ENCODE data around the gene DUSP15. TPM values are rescaled to one million over a fixed set of nuclear protein-coding genes. Genes with fewer than 3 reads are reported as not detected.

The DUSP15 gene
- total RNA-seq, 1 experiment from 2014 or later: not detected

GRCh38 chr20:31901615-31902014 is 31.3 kb upstream of the DUSP15 start:
- intact Hi-C loops (cut with micrococcal nuclease): no loop called here
- Histone ChIP-seq H4K20me1 (ENCODE audit: insufficient read depth) (no peaks in the 10 kb centered on the region), H3K4me2 (ENCODE audit: low read length) (no peak overlapping the region), H3K9me3 (ENCODE audit: control insufficient read depth in 1 of 2, insufficient read depth in 1 of 2, low read depth in 1 of 2, low read length in 2 of 2) (no peaks in the 10 kb centered on the region), H3K27me3 (ENCODE audit: insufficient read depth, low read length) (no peaks in the 10 kb centered on the region), H3K9ac (ENCODE audit: low read length) (no peak overlapping the region), H3K4me3 (replicated peaks in 1 of 2; ENCODE audit: low read depth in 1 of 2, low read length in 2 of 2) (no peak overlapping the region), H3K9me2 (ENCODE audit: insufficient read depth) (no peaks in the 10 kb centered on the region), H3K27ac (ENCODE audit: low read depth, low read length) (no peak overlapping the region), H3K4me1 (ENCODE audit: control insufficient read depth in 1 of 2, insufficient read depth in 2 of 2, low read length in 2 of 2) (no peaks in the 10 kb centered on the region), H3K36me3 (ENCODE audit: control insufficient read depth in 1 of 2, insufficient read depth in 2 of 2, low read length in 2 of 2) (no peaks in the 10 kb centered on the region), H3K79me2 (ENCODE audit: insufficient read depth, low read length) (no peaks in the 10 kb centered on the region), H2AFZ (ENCODE audit: low read depth, low read length, poor library complexity, severe bottlenecking) (no peak overlapping the region)
- no TSS peak for BruUV-seq (replicated peaks)
- ATAC-seq: no peak
- ChIA-PET CTCF (no interaction called here), RAD21 (ENCODE audit: low non-redundant PET in 1 of 2, low total read pairs in 2 of 2, uncharacterized antibody in 2 of 2, unreplicated experiment in 2 of 2) (no interaction called here), POLR2A (no interaction called here)
- TF ChIP-seq YY1 (IDR thresholded peaks at IDR 0.05; ENCODE audit: extremely low read depth, insufficient replicate concordance, low read depth, low read length): no peak
- TF ChIP-seq CBX3 (IDR thresholded peaks at IDR 0.05; ENCODE audit: low read depth): no peak
- no peak for TF ChIP-seq MAX (IDR thresholded peaks at IDR 0.05)
- no peak for TF ChIP-seq EZH2phosphoT487 (IDR thresholded peaks at IDR 0.05; ENCODE audit: borderline replicate concordance)
- no peak for TF ChIP-seq ATF3 (IDR thresholded peaks at IDR 0.05)
- no peak for DNase-seq (ENCODE audit: low read depth, low spot score)

- H3K9me2 ChIP-seq (ENCODE audit: insufficient read depth): no peaks in the 10 kb centered on the region
- H3K36me3 ChIP-seq (ENCODE audit: control insufficient read depth in 1 of 2, insufficient read depth in 2 of 2, low read length in 2 of 2): no peaks in the 10 kb centered on the region
- intact Hi-C loops (cut with micrococcal nuclease): no loop called here
- BruUV-seq (replicated peaks): no TSS peak
- H2AFZ ChIP-seq (ENCODE audit: low read depth, low read length, poor library complexity, severe bottlenecking): no peak overlapping the region
- H3K9me3 ChIP-seq (ENCODE audit: control insufficient read depth in 1 of 2, insufficient read depth in 1 of 2, low read depth in 1 of 2, low read length in 2 of 2): no peaks in the 10 kb centered on the region
- ATAC-seq (no peak), DNase-seq (ENCODE audit: low read depth, low spot score) (no peak)
- no peak overlapping the region for H3K9ac ChIP-seq (ENCODE audit: low read length)
- no peak overlapping the region for H3K27ac ChIP-seq (ENCODE audit: low read depth, low read length)
- no peaks in the 10 kb centered on the region for H3K27me3 ChIP-seq (ENCODE audit: insufficient read depth, low read length)
- no peak overlapping the region for H3K4me3 ChIP-seq (replicated peaks in 1 of 2; ENCODE audit: low read depth in 1 of 2, low read length in 2 of 2)
- RAD21 ChIA-PET (ENCODE audit: low non-redundant PET in 1 of 2, low total read pairs in 2 of 2, uncharacterized antibody in 2 of 2, unreplicated experiment in 2 of 2): no interaction called here
- no peaks in the 10 kb centered on the region for H4K20me1 ChIP-seq (ENCODE audit: insufficient read depth)
- H3K79me2 ChIP-seq (ENCODE audit: insufficient read depth, low read length): no peaks in the 10 kb centered on the region
- H3K4me1 ChIP-seq (ENCODE audit: control insufficient read depth in 1 of 2, insufficient read depth in 2 of 2, low read length in 2 of 2): no peaks in the 10 kb centered on the region
- H3K4me2 ChIP-seq (ENCODE audit: low read length): no peak overlapping the region
- CTCF ChIA-PET: interaction anchor here (0.6 kb wide), 1 partner anchor 44 kb away, joined by 6 read pairs; no protein-coding TSS in a partner anchor
- POLR2A ChIA-PET: no interaction called here
- TF ChIP-seq ZFX (IDR thresholded peaks at IDR 0.05): no peak
- TF ChIP-seq ZBTB33 (IDR thresholded peaks at IDR 0.05; ENCODE audit: extremely low read depth, insufficient replicate concordance, low read length): no peak
- no peak for TF ChIP-seq TCF7L2 (IDR thresholded peaks at IDR 0.05; ENCODE audit: borderline replicate concordance, extremely low read depth, insufficient read depth, insufficient read length)
- TF ChIP-seq SIN3A (IDR thresholded peaks at IDR 0.05; ENCODE audit: low read depth): no peak
- TF ChIP-seq REST (IDR thresholded peaks at IDR 0.05; ENCODE audit: low read depth): no peak
- no peak for TF ChIP-seq ATF3 (IDR thresholded peaks at IDR 0.05)
- no peak for TF ChIP-seq EGR1 (IDR thresholded peaks at IDR 0.05; ENCODE audit: low read depth)
- no peak for TF ChIP-seq ELF1 (IDR thresholded peaks at IDR 0.05; ENCODE audit: borderline replicate concordance, low read depth)
- no peak for TF ChIP-seq EZH2phosphoT487 (IDR thresholded peaks at IDR 0.05; ENCODE audit: borderline replicate concordance)
- no peak for TF ChIP-seq POLR2A (IDR thresholded peaks at IDR 0.05; ENCODE audit: borderline replicate concordance, extremely low read depth, insufficient read depth, insufficient read length)
Observed at GRCh38 chr20:31897541-31897940, 27.2 kb upstream of the DUSP15 start.
